NAMALWA (cell line): ENCODE data around the gene MAGI1.
"Not testable (repeated sequence)": the region's sequence is repeated elsewhere in the genome, so short reads cannot be mapped to it uniquely, and the experiment has no call there.

Source experiments
- DNase-seq: peaks from one replicate; pipeline ENCODE4 v3.0.0-alpha.2; 2015; ENCODE audit warnings: low spot score

Gene MAGI1

DNA sequence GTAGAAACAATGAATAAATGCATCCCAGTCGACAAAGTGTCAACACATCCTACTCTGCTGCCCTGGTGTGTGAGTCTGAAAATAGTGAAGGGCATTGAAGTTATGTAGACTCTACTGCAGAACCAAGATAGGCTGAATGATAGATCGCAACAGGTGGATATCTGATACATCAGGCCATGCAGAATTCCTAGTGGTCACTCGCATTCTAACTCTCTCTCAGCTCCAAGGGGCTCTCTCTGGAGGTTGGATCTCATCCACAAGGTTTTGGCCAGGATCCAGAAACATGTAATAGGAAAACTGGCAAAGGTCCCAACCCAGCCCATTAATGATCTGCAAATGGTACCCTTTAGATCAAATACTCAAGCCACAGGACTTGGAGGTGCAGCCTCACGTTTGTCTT, 514.1 kb downstream of the MAGI1 start:
- no peak for DNase-seq

DNA sequence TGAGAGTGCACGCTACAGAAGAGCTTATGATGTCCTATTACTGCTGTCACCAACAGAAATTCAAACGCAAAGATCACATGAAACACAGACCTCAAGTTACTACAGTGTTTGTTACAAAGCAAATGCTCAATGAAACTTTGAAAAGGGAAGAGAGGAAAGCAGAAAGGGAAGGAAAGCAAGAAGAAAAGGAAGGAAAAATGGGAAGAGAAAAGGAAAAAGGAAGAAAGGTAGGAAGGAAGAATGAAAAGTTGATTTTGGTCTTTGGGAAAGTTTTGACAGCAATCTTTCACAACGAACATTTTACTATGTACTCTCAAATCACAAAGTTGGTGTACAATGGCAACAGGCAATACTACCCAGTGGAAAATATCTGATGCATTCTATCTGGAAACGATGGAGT, 514.8 kb downstream of the MAGI1 start:
- DNase-seq, result no peak

GRCh38 chr3:65521032-65521431, 517.7 kb downstream of the MAGI1 start:
- DNase-seq, result no peak

DNA sequence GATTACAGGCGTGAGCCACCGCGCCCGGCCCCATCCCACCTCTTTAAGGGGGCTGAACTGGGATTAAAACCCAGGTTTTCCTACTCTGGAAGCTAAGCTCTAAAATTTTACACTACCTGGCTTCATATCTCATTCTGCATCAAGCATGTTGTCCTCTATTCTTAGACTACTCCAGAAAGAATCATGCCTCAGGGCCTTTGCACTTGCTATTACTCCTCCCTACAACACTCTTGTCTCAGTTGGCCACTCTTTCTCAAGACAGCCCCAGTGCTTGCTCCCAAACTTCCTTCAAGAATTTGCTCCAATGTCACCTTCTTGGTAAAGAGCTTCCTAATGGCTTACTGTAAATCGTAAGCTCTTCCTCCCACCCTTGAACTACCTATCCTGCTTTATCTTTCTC, 521.7 kb downstream of the MAGI1 start:
- DNase-seq, result no peak

GRCh38 chr3:65514317-65514716, 524.4 kb downstream of the MAGI1 start:
- DNase-seq, result not testable (repeated sequence)

GRCh38 chr3:65509423-65509794, 529.3 kb downstream of the MAGI1 start:
- not testable (repeated sequence) for DNase-seq

- DNase-seq, result no peak
Observed at GRCh38 chr3:65508750-65509422, 529.8 kb downstream of the MAGI1 start.

DNA sequence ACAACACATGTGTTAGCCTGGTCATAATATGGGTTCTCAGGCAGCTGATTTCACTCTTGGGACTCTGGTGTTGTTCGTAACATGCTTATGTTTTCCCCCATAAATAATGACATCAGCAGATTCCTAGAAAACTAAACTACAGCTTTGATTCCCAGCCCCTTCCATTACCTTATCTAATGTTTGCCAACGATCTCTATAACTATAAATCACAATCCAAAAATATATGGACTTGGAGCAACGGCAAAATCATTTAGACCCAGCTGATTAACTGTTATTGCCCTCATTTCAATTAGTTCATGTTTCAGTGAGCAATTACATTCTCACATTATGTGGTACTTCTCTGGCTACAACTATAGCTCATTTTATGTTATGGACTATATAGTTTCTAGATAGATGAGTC, 531.3 kb downstream of the MAGI1 start:
- DNase-seq, result no peak

DNA sequence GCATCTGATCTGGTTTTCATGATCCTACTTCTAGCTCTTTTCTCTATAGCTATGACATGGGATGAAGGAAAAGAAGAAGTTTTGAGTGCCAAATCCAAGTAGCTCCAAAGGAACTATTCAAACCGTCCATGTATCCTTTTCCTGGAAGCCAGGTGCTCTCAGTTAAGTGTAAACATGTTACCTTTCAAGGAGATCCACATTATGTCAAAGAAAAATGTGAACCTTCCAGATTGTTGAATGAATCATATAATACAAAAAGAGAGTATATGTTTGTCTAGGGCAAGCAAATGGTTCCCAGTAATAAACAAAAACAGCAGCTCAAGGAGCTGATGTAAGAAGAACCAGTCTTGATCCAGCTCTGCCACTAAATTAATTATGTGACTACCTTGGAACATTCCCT, 534.9 kb downstream of the MAGI1 start:
- no peak for DNase-seq

- no peak for DNase-seq
Observed at GRCh38 chr3:65502526-65502925, 536.2 kb downstream of the MAGI1 start.

DNA sequence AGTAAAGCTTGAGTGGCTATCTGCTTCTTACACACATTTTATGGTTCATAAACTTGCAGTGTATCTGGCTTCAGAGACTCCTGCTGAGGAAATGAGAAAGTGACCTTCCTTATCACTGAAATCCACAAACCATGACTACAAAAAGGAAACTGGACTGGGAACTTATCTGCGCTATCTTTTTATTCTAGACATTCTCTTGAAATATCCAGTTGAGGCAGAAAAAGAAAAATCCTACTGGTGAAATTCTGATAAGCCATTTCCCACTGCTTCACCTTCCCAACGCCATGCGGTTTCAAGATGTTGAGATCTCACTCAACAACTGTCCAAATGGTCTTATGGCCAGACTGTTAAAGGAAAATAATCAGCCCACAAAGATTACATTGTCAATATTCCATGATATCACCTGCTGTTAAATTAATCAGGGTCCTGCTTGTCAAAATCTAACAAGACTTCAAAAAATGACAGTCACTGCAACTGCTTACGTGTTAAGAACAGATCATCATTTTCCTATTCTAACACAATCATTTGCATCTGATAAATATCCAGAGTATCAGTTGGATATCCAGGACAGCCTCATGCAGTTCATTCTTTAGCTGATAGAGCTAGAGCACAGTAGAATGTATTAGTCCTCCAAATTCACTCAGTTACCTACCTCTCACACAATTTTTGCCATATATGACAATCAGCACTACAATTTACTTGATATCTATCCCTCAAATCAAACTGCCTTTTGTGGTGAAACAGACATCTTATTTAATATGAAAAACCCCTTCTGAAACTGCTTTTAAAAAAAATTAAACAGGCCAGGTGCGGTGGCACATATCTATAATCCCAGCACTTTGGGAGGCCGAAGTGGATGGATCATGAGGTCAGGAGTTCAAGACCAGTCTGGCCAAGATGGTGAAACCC, 538.1 kb downstream of the MAGI1 start:
- DNase-seq, result no peak

GRCh38 chr3:65497846-65498245, 540.9 kb downstream of the MAGI1 start:
- no peak for DNase-seq

DNA sequence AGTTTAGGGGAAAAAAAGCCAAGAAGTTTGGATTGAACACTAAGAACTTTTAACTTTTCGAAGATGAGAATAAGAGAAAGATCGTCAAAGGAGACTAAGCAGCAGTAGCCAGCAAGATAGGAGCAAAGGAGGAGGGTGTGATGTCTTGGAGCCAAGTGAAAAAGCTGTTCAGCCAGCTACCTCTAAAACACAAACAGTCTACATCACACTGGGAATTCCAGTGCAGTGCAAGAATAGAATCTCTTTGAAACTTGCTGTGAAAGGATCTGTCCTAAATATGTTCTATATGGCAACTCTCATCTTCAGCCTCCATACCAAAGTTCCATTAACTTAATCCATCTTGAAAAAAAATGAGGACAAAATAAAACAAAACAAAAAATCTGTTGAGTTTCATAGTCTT, 541.5 kb downstream of the MAGI1 start:
- no peak for DNase-seq

GRCh38 chr3:65493938-65494337, 544.8 kb downstream of the MAGI1 start:
- no peak for DNase-seq

DNA sequence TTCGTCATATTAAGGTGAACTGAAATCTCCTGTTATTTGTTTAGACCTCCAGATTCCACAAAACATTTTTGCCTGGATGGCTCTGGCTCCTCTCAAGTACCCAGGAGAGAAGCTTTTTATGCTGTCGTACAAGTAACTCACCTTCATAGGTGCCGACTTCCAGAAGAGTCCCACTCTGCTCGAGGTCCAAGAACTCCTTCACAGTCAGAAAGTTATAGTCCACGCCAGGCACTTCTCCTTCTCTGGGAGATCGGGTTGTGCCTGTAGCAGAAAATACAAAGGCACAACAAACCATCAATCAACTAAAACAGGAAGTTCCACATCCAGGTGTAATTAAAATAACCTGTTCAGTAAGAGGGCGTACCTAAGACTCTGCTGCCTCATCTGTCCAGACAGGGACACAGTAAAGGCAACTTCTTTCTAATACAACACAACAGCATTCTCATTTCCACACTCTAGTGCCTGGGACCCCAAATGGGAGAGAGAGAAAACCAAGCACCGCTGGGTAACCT, 545.3 kb downstream of the MAGI1 start:
- DNase-seq, result no peak

DNA sequence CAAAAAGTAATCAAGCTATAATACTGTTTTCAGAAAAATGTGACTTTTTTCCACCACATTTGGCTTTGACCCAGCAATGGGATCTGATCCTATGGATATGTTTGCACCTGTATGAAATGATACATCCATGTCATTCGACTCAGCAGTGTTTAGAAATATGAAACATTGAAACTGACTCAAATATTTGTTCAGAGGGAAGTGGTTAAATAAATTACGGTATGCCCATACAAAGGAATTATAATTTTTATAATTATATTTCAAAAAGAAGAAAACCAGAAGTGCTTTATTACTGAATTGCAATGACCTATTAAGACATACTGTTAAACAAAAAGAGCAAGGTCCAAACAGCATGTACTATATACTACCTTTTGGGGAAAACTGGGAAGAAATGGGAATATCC, 546.5 kb downstream of the MAGI1 start:
- no peak for DNase-seq

GRCh38 chr3:65490114-65490513, 548.6 kb downstream of the MAGI1 start:
- DNase-seq, result no peak

GRCh38 chr3:65489253-65489652, 549.5 kb downstream of the MAGI1 start:
- DNase-seq, result no peak

DNA sequence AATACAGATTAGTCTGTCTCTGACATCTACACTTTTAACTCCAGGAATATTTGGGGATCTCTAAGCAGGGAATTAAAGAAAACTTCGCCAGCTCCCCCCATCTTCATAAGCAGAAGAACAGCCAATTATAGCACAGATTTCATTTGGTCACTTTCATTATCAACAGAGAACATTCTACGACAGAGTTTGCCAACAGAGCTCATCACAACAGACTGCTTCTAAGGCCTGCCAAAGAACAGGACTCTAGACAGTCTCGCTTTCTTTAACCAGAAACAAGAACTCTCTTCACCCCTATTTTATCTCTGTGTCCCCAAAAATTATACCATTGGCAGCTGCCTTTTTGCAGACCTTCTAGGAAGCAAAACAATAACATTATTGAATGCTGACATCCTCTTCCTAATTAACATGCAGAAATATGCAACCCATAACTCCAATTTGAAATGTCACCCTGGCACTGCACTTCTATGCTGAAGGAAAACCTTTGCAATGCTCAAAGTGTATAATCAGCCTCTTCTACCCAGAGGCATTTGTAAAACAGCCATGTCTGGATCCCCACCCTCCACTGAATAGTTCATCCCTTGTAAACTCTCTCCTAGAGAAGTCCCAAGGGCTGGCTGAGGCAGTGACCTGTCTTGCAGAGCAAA, 552.8 kb downstream of the MAGI1 start:
- DNase-seq, result no peak

- DNase-seq, result no peak
Observed at GRCh38 chr3:65484964-65485363, 553.8 kb downstream of the MAGI1 start.

- no peak for DNase-seq
Observed at GRCh38 chr3:65483480-65483879, 555.2 kb downstream of the MAGI1 start.

DNA sequence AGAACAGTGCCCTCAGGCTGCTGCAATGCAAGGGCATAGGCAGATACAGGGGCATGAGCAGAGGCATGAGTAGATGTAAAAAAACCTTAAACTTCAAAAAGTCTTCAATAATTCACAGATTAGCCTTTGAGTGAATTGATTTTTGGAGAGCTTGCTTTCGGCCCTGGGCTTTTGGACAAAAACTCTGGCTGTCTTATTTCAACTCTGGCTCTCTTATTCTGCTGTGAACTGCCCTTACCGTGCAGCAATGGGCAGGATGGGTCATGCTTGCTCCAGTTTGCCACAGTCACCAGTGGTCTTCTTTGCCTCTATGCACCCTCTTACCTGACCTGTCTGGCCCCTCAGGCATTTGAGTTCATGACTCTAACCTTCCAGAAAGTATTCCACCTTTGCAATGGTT, 555.7 kb downstream of the MAGI1 start:
- DNase-seq, result no peak

GRCh38 chr3:65481085-65481484, 557.6 kb downstream of the MAGI1 start:
- no peak for DNase-seq
